ENCODE data around the gene ZNF292. TPM values are rescaled to one million over a fixed set of nuclear protein-coding genes. Genes with fewer than 3 reads are reported as not detected.

ZNF292 gene
- total RNA-seq, 2 donors from 2014 or later: 19.0 to 19.7 TPM

GRCh38 chr6:87118054-87118453 lies 37.3 kb upstream of the ZNF292 start:
- DNase-seq (ENCODE audit: low spot score): no peak
- Histone ChIP-seq H3K4me3 (no peak overlapping the region), H3K9me3 (no peaks in the 10 kb centered on the region), H3K27me3 (no peaks in the 10 kb centered on the region), H3K36me3 (no peaks in the 10 kb centered on the region), H3K27ac (no peak overlapping the region), H3K4me1 (no peaks in the 10 kb centered on the region)
- no peak for TF ChIP-seq CTCF (IDR thresholded peaks at IDR 0.05)

- no peak for DNase-seq (ENCODE audit: low spot score)
- no peaks in the 10 kb centered on the region for H3K36me3 ChIP-seq
- peak overlapping the region in 1 of 2 donors; percentile 31 for H3K4me3 ChIP-seq
- no peaks in the 10 kb centered on the region for H3K4me1 ChIP-seq
- no peak for TF ChIP-seq CTCF (IDR thresholded peaks at IDR 0.05)
- H3K27me3 ChIP-seq: no peaks in the 10 kb centered on the region
- no peaks in the 10 kb centered on the region for H3K9me3 ChIP-seq
- no peak overlapping the region for H3K27ac ChIP-seq
These were observed 32.9 kb upstream of the ZNF292 start for GRCh38 chr6:87122477-87122876.

GRCh38 chr6:87124074-87124473 lies 31.3 kb upstream of the ZNF292 start:
- Histone ChIP-seq H3K9me3 (no peaks in the 10 kb centered on the region), H3K4me1 (no peaks in the 10 kb centered on the region), H3K27me3 (no peaks in the 10 kb centered on the region), H3K4me3 (no peak overlapping the region), H3K36me3 (no peaks in the 10 kb centered on the region), H3K27ac (no peak overlapping the region)
- TF ChIP-seq CTCF (IDR thresholded peaks at IDR 0.05): no peak
- DNase-seq (ENCODE audit: low spot score): no peak

GRCh38 chr6:87126501-87126900 lies 28.9 kb upstream of the ZNF292 start:
- no peaks in the 10 kb centered on the region for H3K36me3 ChIP-seq
- H3K27me3 ChIP-seq: no peaks in the 10 kb centered on the region
- no peak overlapping the region for H3K4me3 ChIP-seq
- H3K9me3 ChIP-seq: no peaks in the 10 kb centered on the region
- no peak overlapping the region for H3K27ac ChIP-seq
- no peak for TF ChIP-seq CTCF (IDR thresholded peaks at IDR 0.05)
- no peak for DNase-seq (ENCODE audit: low spot score)
- no peaks in the 10 kb centered on the region for H3K4me1 ChIP-seq

GRCh38 chr6:87127737-87128136 lies 27.6 kb upstream of the ZNF292 start:
- no peak overlapping the region for H3K4me3 ChIP-seq
- H3K27me3 ChIP-seq: no peaks in the 10 kb centered on the region
- no peak for DNase-seq (ENCODE audit: low spot score)
- no peaks in the 10 kb centered on the region for H3K4me1 ChIP-seq
- no peaks in the 10 kb centered on the region for H3K9me3 ChIP-seq
- H3K36me3 ChIP-seq: no peaks in the 10 kb centered on the region
- no peak overlapping the region for H3K27ac ChIP-seq
- TF ChIP-seq CTCF (IDR thresholded peaks at IDR 0.05): no peak

GRCh38 chr6:87136963-87137362 lies 18.4 kb upstream of the ZNF292 start:
- Histone ChIP-seq H3K27me3 (no peaks in the 10 kb centered on the region), H3K4me3 (no peak overlapping the region), H3K36me3 (no peaks in the 10 kb centered on the region), H3K4me1 (no peaks in the 10 kb centered on the region), H3K9me3 (no peaks in the 10 kb centered on the region), H3K27ac (no peak overlapping the region)
- TF ChIP-seq CTCF (IDR thresholded peaks at IDR 0.05): no peak
- no peak for DNase-seq (ENCODE audit: low spot score)
